Liver (tissue), 3 donors: ENCODE measurements around the gene AMY2B.
"Not testable (repeated sequence)": the region's sequence is repeated elsewhere in the genome, so short reads cannot be mapped to it uniquely, and the experiment has no call there.

ENCODE experiments used
- ATF3 ChIP-seq: IDR thresholded peaks from 2 replicates; pipeline ENCODE4 v1.6.1; 2016; ENCODE audit warnings: antibody characterized with exemption
- CTCF ChIP-seq: fragments of 150-350 bp; IDR thresholded peaks from 2 replicates; pipeline ENCODE4 v1.5.1; 2017; ENCODE audit warnings: improper control_type of control experiment, low read depth, low read length; ENCODE audit not compliant: missing input control
- FOXA2 ChIP-seq: IDR thresholded peaks from 2 replicates; pipeline ENCODE4 v1.6.1; 2016; ENCODE audit warnings: antibody characterized with exemption
- HNF4A ChIP-seq, 2 donors: conservative IDR thresholded peaks; 2 replicates each; pipeline ENCODE4 v1.6.1; 2016; ENCODE audit warnings: antibody characterized with exemption in 2 of 2, mild to moderate bottlenecking in 2 of 2
- MAX ChIP-seq: IDR thresholded peaks from 2 replicates; pipeline ENCODE4 v1.6.1; 2016; ENCODE audit warnings: antibody characterized with exemption
- RAD21 ChIP-seq, 2 donors: IDR thresholded peaks; 2 replicates each; pipeline ENCODE4 v1.6.1; 2016; ENCODE audit warnings: antibody characterized with exemption in 2 of 2, mild to moderate bottlenecking in 2 of 2
- YY1 ChIP-seq: IDR thresholded peaks from 2 replicates; pipeline ENCODE4 v1.6.1; 2016; ENCODE audit warnings: antibody characterized with exemption, mild to moderate bottlenecking
- donor health status: healthy.
- donor health status: healthy.

GRCh38 chr1:103602740-103603139, 31.4 kb downstream of the AMY2B start:
- not testable (repeated sequence) for TF ChIP-seq CTCF; FOXA2; YY1; MAX; RAD21 (IDR thresholded peaks at IDR 0.05); ATF3; HNF4A (conservative IDR thresholded peaks at IDR 0.05)
